CD4-positive, alpha-beta T cell treated with Interleukin-10 for 1 hour (primary cell): Measurements from ENCODE around the gene NR2E1.

Source experiments
- DNase-seq: peaks from one replicate; pipeline ENCODE4 v3.0.0-alpha.2; 2020

Gene NR2E1

DNA sequence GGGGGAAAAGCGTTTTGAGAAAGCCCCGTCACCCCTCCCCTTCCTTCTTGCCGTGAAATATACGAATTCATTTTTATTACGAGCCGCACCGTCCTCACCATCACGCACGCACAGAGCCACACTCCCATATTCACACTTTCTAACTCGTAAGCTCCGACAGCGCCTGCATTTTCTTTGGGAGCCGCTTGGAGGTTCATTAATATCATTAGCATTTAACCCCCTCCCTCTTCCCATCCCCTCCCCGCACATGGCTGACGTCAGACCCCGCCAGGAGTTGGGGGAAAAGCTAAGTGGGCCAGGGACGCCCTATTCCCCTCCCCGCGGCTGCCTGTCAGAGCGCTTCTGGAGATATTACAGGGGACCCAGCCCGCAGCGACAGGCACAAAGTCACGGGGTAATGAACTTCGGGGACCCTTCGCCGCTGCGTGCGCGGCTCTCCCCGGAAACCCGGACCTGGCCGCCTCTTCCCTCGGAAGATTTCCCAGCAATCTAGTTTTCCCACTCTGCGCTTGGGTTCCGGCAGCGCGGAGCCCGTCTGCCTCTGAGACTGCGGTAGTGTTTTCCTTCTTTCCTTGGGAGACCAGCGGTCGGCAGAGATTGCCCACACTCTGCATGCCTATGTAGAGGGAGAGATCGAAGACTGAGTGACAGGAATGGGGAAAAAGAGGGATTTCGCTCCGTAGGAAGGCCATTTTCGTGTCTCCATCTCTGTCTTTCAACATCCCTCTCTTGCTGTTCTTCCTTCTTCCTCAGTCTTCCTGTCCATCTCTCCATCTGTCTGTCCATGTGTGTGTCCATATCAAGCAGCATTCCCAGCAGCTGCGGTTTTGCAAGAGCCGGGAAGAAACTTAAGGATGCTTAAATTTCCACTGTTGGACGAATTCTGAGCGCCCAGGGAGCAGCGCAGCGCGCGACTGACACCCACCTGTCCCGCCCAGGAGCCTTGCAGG is at the start of gene NR2E1:
Gene NR2E1 (plus strand): TSS at position 309 of the 950 bp plus-strand sequence. CDS start 744 bp downstream, outside the sequence.
- no peak for DNase-seq

DNA sequence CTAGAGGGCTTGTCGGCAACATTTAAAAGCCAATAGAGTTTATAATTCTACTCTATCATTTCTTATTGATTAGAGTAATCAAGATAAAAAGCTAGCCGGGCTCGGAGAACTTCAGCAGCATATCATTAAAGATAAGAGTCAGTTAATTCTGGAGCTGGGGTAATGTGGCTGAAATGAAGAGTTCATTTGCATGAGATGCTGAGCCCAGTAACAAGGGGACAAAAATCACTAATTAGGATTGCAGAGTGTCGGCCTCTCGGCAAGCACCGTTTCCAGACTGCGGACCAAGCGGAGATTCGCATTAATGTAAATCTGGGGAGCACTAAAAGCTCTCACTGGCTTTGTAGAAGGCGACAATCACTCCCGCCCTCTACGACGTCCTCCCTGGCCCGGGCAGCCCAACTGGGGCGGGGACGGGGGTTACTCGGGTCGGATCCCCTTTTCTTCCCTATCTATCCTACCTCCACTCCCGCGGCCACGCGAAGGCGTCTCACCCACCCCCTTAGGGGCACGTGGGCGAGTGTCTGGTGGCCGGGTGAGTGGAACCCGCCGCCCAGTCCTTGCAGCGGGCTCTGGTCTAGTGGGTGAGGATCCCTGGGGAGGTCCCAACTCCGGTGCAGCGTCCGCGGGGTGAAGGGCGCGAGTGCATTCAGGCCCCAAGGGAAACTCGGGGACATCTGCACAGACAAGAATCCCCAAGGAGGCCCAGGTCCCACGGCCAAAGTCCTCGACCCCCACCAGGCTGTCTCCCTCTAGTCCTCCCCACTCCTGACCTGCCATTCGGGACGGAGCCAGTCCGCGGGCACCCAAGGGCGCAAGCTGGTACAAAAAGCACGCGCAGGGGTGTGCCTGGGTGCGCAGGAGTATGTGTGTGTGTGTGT is 49.0 kb upstream of the NR2E1 start:
- no peak for DNase-seq

DNA sequence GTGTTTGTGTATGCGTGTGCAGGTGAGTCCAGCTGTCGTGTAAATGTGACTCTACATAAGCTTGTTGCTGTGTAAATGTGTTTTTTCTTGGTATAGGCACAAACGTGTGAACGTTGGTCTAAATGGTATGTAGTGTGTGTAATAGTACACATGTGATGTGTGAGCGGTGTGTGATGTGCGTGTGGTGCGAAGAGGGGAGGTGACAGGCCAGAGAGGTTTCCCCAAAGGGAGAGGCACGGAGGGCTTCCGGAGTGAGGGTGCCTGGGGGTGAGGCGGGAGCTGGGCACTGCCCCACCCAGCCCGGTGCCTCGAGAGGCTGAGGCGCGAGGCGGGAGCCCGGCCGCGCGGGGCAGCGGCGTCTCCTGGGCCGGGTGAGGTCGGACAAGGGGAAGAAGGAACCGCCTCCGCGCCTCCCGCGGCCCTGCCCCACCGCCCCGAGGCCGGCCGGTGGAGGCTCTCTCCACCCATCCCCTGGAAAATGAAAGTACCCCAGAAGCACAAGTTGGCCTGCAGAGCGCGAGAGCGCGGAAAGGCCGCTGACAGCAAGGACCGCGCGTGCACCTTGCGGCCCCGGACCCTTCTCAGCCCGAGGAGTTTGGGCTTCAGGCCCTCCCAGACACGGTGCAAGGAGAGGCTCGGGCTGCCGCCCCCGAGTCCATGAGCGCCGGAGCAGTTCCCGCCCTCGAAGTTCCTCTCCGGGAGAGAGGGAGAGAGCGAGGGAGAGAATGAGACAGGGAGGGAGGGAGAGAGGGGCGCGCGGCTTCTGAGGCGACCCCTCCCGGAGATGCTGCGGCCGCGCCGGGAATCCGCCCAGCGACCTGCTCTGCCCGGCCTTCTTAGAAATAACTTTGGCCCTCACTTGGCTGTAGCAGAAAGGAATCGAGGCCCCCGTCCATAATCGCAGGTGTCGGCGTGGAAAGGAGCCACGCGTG is 48.1 kb upstream of the NR2E1 start:
- DNase-seq: no peak

DNA sequence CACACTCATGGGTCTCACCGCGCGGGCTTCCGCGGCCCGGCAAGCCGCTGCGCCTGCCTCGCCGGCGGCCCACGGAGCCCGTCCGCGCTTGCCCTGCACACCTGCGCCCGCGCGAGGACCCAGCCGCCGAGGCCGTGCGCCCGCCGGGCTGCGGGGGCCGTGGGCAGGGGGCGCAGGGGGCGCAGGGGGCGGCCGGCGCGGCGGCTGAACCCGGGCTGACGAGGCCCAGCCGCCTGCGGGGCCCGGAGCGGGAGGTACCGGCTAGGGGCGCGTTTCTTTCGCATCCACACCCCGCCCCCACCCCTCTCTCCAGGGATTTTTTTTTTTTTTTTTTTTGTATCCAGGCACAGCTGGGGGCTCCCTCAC is 47.5 kb upstream of the NR2E1 start:
- no peak for DNase-seq

DNA sequence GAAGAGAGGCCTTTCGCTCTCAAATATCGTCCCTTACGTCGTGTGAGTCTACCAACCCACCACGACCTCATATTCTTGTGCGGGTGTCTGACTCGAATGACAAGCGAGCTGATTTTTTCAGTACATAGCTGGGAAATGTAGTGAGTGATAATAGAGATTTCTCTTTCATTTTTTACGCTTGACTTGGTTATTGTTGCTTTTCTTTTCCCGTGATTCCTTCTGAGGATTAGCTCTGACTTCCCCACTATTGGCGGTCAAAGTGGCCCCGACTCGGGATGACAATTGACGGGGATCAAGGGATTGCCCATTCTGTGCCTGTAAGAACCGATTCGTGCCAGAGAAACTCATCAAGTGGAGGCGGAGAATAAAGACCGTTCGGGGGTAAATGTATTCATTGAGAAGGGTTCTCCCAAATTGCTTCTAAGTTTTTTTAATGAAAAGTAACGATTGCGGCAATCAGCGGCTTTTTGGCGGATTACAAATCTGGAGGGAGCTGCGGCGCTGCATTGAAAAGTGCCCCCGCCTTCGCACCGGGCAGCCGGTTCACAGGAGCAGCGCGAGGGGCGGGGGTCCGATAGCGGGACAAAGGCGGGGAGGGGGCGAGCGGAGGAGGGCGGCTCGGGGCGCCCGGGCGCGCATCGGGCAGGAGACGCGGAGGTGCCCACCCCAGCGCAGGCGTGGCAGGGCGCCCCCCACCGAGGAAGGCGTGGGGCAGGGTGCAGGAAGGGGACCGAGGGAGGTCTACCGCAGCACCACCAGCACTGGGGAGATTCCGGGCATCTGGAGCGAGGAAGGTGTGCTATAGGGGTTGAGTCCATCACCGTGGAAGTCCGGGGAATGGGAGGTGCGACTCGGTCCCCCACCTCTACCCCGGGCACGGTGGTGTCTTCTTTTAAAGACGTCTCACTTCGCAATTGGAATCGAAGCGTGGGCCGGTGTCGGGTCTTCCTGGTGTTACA is 46.7 kb upstream of the NR2E1 start:
- no peak for DNase-seq

DNA sequence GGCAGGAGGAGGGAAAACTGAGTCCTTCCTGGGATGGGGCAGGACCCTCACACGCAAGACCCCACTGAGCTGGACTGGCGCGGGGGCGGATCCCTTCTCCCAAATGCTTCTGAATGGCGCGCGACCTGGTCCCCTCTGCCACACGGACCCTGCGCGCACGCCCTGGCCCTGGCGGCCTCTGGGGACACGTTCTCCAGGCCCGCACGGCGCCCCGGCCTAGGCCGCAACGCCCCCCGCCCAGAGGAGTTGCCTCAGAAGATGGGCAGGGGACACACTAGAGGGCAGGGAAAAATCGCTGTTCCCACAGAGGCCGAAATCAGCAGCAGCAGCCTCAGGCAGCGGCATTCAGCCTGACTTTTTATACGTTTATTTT is 46.1 kb upstream of the NR2E1 start:
- no peak for DNase-seq

DNA sequence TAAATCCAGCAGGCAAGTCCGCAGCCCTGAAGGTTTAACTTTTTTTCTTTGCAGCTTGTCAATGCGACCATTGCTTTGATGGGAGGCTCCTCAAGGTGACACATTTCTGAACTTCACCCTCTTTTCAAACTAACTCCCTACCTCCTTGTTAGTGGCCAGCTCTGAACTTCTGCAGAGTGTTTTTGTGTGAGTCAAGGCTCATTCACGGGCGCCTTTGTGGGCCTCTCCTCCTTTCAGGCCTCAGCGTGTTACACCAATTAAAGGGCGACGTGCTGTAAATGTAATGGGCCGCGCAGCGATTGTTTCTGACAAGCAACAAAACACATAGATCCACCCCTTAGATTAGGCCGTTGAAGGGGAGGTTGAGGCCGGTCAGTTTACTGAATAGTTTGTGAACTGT is 45.5 kb upstream of the NR2E1 start:
- DNase-seq: no peak

DNA sequence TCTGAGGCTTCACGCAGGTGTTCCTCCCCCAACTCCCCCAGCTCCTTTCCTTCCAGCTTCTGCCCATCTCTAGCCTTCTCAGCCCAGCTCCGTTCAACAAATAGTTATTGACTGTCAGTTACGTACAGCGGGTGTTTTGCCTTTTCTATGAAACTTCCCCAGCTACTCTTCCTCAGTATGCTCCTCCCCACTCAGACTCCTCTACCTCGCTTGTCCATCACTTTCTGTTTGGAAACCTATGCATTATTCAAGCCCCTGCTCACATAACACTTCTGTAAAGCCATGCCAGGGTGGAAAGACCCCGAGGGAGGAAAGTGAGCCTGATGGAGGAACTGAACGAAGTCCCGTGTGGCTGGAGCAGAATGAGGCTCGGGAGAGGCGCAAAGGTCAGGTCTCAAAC is 44.2 kb upstream of the NR2E1 start:
- no peak for DNase-seq

DNA sequence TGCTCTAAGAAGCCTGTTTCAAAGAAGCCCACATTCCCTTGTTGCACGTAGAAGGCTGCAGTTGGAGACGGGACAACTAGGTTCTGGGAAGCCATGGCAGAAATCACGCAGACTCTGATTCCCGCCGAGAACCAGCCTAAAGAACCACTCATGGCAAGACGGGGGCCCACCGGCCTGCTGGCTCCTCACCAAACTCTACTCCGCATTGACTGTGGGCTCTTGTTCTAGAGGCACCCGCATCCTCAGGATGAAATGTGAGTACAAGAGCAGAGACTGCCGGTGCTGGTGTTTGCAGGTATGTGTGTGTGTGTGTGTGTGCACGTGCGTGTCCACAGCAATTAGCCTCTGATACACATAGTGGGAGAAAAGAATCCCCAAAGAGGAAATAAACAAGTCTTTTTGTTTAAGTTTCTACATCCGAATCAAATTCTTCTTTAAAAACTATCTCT is 42.3 kb upstream of the NR2E1 start:
- DNase-seq: no peak

DNA sequence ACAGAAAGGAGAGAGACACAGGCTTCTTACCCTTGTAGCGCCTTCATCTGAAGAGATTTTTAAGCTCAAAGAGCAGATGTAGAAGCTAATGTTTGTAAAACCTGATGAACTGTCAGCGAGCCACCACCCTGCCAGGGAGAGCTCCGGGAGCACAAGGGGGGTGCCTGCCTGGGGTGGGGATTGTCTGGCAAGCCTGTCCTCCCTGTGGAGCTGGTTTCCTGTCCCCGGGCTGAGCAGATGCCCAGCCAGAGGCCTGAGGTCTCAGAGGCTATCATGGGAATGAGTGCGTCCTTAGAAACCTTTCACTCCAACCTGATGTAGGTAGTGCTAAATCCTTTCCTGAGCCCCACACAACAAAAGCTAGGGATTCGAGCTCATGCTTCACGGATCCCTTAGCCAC is 41.9 kb upstream of the NR2E1 start:
- DNase-seq: no peak

DNA sequence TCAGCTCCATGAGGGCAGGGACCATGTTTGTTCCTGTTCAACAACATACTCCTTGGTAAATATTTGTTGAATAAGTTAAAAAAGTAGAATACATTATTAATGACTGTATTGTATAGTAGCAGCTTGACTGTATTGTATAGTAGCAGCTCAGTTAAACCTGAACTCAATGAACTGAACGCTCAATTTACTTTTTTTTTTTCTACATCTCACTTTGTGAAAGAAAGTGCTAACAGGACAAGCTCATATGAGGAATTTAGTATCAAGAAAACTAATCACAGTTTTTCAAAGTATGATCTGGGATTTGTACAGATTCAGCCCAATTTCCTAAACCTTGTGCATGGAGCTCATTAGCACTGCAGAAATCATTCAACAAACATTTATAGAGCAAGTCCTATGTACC is 38.8 kb upstream of the NR2E1 start:
- no peak for DNase-seq

DNA sequence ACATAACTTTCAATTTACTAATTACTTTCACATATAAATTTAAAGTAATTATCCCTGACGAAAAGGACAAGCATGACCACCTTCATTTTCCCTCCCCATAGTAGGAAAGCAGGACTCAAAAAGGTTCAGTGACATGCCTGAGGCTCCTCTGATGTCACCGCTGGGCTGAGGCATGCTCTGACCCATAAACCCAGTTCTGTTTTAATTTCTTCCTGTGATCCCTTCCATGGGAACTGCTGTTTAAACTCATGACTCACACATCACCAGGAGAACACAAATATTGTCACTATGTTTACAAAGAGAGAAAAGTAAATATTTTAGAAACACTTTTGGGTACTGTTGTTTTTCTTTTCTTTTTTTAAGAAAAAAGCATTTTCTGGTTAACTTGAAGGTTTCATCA is 38.0 kb upstream of the NR2E1 start:
- DNase-seq: no peak

DNA sequence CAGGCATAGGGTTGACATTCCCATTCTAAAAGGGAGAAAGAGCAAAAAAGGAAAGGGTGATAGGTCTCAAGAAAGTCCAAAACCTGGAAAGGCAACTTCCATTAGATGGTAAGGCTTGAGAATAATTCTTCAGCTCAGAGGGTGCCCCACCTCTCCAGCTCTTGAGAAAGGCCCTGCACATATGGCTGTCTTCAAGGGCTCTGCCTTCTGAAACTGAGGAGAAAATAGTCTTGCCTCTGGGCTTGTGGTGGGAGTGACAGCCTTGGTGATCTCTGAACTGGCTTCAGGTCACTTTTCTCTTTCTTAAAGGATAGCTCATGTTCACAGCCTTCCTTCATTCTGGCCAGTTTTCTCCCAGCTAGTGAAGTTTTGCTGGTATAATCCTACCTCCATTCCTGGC is 35.6 kb upstream of the NR2E1 start:
- DNase-seq: no peak

DNA sequence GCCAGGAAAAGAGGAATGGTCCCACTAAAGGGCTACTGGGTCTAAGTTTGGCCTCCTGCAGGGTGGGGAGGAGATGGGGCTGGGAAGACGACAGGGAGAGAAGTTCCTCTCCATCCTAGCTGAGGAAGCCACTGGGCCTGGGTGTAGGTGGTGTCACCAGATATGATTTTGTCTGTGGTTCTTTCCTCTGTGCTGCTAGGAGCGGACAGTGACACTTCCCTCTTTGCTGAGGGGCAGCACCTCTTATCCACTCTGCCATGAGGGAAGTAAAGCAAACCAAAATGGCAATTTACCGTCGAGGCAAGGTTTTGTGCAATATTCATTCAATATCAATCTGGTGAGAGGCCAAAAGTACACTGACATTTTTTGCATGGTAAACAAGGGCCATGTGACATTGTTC is 33.0 kb upstream of the NR2E1 start:
- DNase-seq: no peak

DNA sequence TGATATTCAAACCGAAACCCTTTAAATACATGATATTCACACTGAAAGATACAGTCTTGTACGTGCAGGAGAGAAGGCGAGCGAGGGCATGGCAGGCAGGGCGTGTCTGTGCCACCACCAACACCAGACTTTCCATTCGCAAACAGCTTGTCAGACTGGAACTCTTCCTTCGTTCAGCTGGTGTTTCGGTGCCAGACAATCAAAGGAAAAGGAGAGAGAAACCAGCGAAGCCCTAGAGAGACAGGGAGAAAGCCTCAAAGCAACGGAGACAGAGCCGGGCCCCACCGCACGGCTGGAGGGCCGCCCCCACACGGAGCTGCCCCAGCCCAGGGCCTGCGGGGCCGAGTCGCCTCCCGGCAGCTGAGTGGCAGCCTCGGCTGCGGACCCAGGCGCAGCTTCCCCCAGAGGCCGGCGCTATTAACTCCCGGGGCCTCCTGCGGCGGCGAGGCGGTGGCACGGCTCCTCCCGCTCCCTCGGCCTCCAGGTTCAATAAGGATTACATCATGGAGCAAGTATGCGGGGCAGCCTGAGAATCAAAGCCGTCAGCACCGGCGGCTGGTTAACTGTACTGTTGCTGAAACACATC is 32.1 kb upstream of the NR2E1 start:
- no peak for DNase-seq

DNA sequence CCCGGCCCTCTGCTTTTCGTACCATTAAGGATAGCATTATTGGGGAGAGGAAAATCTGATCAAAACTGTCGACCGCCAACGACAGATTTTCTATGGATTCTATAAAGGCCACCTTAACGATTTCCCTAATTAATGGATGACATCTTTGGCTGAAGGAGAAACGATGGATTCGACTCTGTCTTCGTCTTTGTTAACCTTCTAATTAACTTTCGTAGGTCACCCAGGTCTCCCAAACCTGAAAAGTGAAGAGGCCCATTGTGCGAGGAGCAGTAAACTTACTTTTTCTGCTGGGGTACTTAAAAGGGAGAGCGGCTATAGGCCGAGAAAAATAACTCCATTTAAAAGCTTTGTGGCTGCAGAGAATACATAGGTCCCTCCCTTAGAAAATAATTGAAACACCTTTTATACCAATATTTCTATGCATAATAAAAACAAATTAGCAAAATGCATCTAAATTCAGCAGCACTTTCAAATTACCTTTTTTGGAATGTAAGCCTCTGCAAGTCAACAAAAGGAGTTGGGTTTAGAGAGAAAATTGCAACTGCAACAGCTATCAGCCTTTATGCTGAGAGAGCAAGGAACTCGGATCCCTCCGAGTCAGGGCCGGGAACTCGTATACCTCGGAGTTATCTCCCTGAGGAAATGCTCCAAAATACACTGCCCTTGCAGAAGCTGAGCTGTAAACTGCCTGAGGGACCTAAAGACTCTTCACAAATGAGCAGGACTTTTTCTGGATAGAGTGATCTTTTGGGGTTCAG is 31.4 kb upstream of the NR2E1 start:
- DNase-seq: no peak

DNA sequence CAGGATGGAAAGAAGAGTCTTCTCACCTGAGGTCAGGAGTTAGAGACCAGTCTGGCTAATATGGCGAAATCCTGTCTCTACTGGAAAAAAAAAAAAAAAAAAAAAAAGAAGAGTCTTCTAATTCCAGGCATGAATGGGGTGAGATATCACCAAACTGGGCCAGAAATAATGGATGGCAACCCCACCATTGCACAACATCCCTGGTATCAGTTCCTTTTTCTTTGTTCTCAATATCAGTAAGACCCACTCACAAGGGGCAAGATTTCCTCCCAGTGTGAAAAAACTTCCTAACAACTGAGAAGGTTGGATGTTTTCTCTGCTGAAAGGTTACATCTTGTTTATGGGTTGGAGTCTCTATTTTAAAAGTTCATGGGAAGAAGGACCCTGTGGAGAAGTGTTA is 23.6 kb upstream of the NR2E1 start:
- DNase-seq: no peak

DNA sequence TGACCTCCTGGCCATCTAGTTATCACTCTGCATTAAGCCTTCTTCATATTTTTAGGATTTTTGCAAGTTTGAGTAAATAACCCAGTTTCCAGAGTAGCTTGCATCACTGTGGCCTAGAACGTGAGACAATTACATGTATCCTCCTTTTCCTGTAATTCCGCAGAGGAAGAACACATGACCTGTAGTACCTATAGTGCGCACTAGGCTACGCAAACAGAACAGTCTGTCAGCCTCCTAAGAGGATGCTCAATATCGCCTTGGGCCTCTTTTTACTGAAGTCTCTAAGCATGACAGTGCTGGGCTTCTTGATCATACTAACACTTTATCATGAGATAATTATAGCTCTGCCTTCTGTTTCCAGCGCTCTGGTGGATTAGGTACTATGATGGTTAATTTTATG is 20.2 kb upstream of the NR2E1 start:
- no peak for DNase-seq

DNA sequence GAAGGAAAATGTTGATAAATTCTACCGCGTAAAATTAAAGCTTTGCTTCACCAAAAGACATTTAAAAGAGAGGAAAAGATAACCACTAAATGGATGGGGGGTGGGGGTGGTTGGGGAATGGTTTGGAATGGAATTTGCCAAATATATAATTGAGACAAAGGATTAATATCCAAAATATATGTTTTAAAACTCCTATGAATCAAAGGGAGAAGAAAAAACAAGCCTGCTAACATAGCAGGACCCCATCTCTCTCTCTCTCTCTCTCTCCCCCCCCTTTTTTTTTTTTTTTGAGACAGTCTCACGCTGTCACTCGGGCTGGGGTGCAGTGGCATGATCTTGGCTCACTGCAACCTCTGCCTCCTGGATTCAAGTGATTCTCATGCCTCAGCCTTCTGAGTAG is 13.4 kb upstream of the NR2E1 start:
- DNase-seq: no peak

DNA sequence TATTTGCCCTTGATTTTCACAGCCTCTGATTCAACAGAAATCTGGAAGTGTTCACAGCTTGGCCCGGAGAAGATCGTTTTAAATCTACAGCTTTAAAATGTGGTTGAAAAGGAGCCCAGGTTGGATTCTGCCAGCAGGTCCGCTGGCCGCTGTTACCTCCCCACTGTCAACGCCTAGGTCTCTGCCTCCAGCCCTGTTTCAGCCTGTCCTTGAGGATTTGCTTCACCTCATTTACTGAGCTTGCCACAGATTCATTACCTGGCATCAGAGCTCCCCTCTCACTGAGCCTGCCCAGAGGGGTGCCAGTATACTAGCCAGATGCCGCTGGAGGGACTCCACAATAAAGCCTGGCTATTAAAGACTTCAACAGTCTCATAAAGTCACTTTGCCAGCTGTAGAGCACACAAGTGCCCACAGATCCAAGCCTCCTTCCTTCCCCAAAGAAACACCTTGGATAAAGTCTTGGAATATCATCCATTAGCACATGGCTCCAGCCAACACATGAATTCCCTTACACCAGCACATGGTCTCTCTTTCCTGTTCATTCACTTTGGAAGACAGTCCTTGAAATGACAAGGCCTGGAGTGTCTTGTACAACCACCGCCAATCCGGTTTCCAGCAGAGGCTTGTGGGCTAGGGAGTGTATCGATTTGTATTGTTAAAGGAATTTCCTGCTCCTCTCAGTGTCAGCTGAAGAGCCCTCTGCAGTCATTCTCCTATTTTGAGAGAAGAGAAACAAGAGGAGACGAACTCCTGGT is 9.5 kb upstream of the NR2E1 start:
- DNase-seq: no peak
